Measurements from ENCODE around the gene LRMDA.

GRCh38 chr10:75695994-75696393, 264.6 kb downstream of the LRMDA start:
- TF ChIP-seq EP300 (IDR thresholded peaks at IDR 0.05): no peak
- TF ChIP-seq CTCF (IDR thresholded peaks at IDR 0.05): no peak

Measured in sigmoid colon (tissue), 4 donors.